Measurements from ENCODE around the gene RIF1.
A peak's percentile ranks its signal among the peaks of the same experiment; 100 is the strongest.
"Not testable (repeated sequence)": the region's sequence is repeated elsewhere in the genome, so short reads cannot be mapped to it uniquely, and the experiment has no call there.

Gene RIF1

GRCh38 chr2:151417650-151418049, 7.9 kb downstream of the RIF1 start:
- DNase-seq (ENCODE audit: low read depth): no peak

- not testable (repeated sequence) for DNase-seq (ENCODE audit: low read depth)
Observed at GRCh38 chr2:151421681-151422080, 12.0 kb downstream of the RIF1 start.

- DNase-seq (ENCODE audit: low read depth): no peak
Observed at GRCh38 chr2:151422917-151423439, 13.3 kb downstream of the RIF1 start.

GRCh38 chr2:151423760-151424159, 14.1 kb downstream of the RIF1 start:
- no peak for DNase-seq (ENCODE audit: low read depth)

- no peak for DNase-seq (ENCODE audit: low read depth)
Observed at GRCh38 chr2:151437630-151438029, 27.9 kb downstream of the RIF1 start.

- no peak for DNase-seq (ENCODE audit: low read depth)
Observed at GRCh38 chr2:151438506-151438905, 28.8 kb downstream of the RIF1 start.

- no peak for DNase-seq (ENCODE audit: low read depth)
Observed at GRCh38 chr2:151439127-151439526, 29.4 kb downstream of the RIF1 start.

GRCh38 chr2:151459358-151459757, 49.7 kb downstream of the RIF1 start:
- DNase-seq (ENCODE audit: low read depth): no peak

- no peak for DNase-seq (ENCODE audit: low read depth)
Observed at GRCh38 chr2:151465771-151466170, 56.1 kb downstream of the RIF1 start.

GRCh38 chr2:151470556-151470955, 60.9 kb downstream of the RIF1 start:
- DNase-seq (ENCODE audit: low read depth): no peak

GRCh38 chr2:151472966-151473365, 63.3 kb downstream of the RIF1 start:
- no peak for DNase-seq (ENCODE audit: low read depth)

GRCh38 chr2:151475071-151475470, 65.4 kb downstream of the RIF1 start:
- DNase-seq (ENCODE audit: low read depth): no peak

- DNase-seq (ENCODE audit: low read depth): no peak
Observed at GRCh38 chr2:151476287-151476686, 66.6 kb downstream of the RIF1 start.

GRCh38 chr2:151478011-151478410, 68.3 kb downstream of the RIF1 start:
- DNase-seq (ENCODE audit: low read depth): peak; percentile 15

- DNase-seq (ENCODE audit: low read depth): no peak
Observed at GRCh38 chr2:151481744-151482143, 72.0 kb downstream of the RIF1 start.

- no peak for DNase-seq (ENCODE audit: low read depth)
Observed at GRCh38 chr2:151482171-151482725, 72.5 kb downstream of the RIF1 start.

GRCh38 chr2:151483546-151483945, 73.8 kb downstream of the RIF1 start:
- no peak for DNase-seq (ENCODE audit: low read depth)

GRCh38 chr2:151484100-151484499, 74.4 kb downstream of the RIF1 start:
- DNase-seq (ENCODE audit: low read depth): no peak

GRCh38 chr2:151486053-151486452, 76.4 kb downstream of the RIF1 start:
- DNase-seq (ENCODE audit: low read depth): no peak

GRCh38 chr2:151490276-151490675, 80.6 kb downstream of the RIF1 start:
- no peak for DNase-seq (ENCODE audit: low read depth)

GRCh38 chr2:151491496-151491895, 81.8 kb downstream of the RIF1 start:
- no peak for DNase-seq (ENCODE audit: low read depth)

GRCh38 chr2:151498178-151498577, 88.5 kb downstream of the RIF1 start:
- no peak for DNase-seq (ENCODE audit: low read depth)

- DNase-seq (ENCODE audit: low read depth): no peak
Observed at GRCh38 chr2:151506170-151506569, 96.5 kb downstream of the RIF1 start.

GRCh38 chr2:151508519-151508918, 98.8 kb downstream of the RIF1 start:
- no peak for DNase-seq (ENCODE audit: low read depth)
